ENCODE data around the gene ANKRD33B. TPM values are rescaled to one million over a fixed set of nuclear protein-coding genes. Genes with fewer than 3 reads are reported as not detected.

ANKRD33B gene
- total and polyA plus RNA-seq, 10 donors, result 2.0 to 37.8 (median 24.6) TPM

DNA sequence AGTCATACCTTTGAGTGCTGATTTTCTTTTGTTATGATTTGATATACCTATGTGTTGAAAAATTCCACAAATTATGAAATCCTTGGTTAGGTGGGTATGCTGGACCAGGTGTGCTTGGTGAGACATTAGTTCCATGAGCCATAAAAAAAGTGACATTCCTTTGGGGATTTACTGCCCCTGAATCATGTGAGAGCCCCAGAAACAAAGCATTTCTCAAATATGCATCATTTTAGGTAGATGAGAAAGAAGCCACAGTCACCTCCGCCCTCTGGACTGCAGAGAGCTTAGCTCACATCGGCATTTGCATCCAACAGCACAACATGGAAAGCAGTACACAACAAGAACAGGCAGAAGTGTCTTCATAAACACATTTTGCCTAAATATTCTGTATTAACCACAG, 141.9 kb downstream of the ANKRD33B start:
- H3K9me3 ChIP-seq, result no peaks in the 10 kb centered on the region
- H3K27ac ChIP-seq, result no peak overlapping the region
- H3K4me3 ChIP-seq, result no peak overlapping the region
- no peaks in the 10 kb centered on the region for H3K27me3 ChIP-seq (replicated peaks in 1 of 7)
- peaks cover 7 to 58% (median 22%) of the 10 kb centered on the region in 6 donors for H3K4me1 ChIP-seq
- intact Hi-C loops (cut with DNase I; ENCODE audit: low total_unique reads), result no loop called here
- WGBS, 5 donors, result 95 to 100% (median 97%) methylated on average over 2 of the region's 2 CpGs
- peaks cover 0 to 42% (median 0%) of the 10 kb centered on the region in 6 donors for H3K36me3 ChIP-seq
- TF ChIP-seq POLR2A (IDR thresholded peaks at IDR 0.05) (no peak), POLR2AphosphoS5 (IDR thresholded peaks at IDR 0.05) (no peak)
- TF ChIP-seq, protein P1, sequence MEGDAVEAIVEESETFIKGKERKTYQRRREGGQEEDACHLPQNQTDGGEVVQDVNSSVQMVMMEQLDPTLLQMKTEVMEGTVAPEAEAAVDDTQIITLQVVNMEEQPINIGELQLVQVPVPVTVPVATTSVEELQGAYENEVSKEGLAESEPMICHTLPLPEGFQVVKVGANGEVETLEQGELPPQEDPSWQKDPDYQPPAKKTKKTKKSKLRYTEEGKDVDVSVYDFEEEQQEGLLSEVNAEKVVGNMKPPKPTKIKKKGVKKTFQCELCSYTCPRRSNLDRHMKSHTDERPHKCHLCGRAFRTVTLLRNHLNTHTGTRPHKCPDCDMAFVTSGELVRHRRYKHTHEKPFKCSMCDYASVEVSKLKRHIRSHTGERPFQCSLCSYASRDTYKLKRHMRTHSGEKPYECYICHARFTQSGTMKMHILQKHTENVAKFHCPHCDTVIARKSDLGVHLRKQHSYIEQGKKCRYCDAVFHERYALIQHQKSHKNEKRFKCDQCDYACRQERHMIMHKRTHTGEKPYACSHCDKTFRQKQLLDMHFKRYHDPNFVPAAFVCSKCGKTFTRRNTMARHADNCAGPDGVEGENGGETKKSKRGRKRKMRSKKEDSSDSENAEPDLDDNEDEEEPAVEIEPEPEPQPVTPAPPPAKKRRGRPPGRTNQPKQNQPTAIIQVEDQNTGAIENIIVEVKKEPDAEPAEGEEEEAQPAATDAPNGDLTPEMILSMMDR (IDR thresholded peaks at IDR 0.05 in 8 of 11, conservative IDR thresholded peaks at IDR 0.05 in 3 of 11), result no peak
- DNase-seq, result no peak

DNA sequence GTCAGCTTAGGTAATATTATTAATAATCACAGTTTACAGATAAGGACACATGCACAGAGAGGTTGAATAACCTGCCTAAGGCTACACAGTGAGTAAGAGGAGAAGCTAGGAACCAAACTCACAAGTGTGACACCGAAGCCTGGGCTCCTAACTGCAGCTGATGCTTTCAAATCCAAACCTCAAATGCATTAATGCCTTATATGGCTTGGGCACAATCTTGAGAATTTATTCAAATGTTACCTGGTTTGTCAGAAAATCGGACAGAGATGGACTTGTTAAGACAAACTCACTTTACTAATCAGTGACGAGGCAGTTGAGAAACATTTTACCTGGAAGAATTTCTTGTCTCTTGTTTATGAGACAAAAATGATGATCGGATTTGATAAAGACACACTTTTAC, 142.5 kb downstream of the ANKRD33B start:
- Histone ChIP-seq H3K4me3 (no peak overlapping the region), H3K4me1 (peaks cover 7 to 53% (median 19%) of the 10 kb centered on the region in 6 donors), H3K27me3 (replicated peaks in 1 of 7) (no peaks in the 10 kb centered on the region), H3K9me3 (no peaks in the 10 kb centered on the region), H3K27ac (no peak overlapping the region), H3K36me3 (peaks cover 0 to 47% (median 0%) of the 10 kb centered on the region in 6 donors)
- no peak for DNase-seq
- WGBS, 5 donors, result 92 to 96% (median 95%) methylated on average over 4 of the region's 4 CpGs
- intact Hi-C loops (cut with DNase I; ENCODE audit: low total_unique reads), result no loop called here
- TF ChIP-seq POLR2A (IDR thresholded peaks at IDR 0.05) (no peak), POLR2AphosphoS5 (IDR thresholded peaks at IDR 0.05) (no peak)
- TF ChIP-seq, protein P1 (IDR thresholded peaks at IDR 0.05 in 8 of 11, conservative IDR thresholded peaks at IDR 0.05 in 3 of 11), result no peak

Small RNA genes lying within 50 kb of the gene (small RNA-seq; reads per million reads assigned to genes)
- gene AC012629.4 (0 reads per million in 4 donors), gene AC112200.1 (0 reads per million in 4 donors)

Other genes starting within 250 kb of the ANKRD33B start
- 100 to 1,000 TPM; 104 to 168 (median 123) TPM for gene MARCHF6, start 210.4 kb upstream of the ANKRD33B start, total RNA-seq
- gene MARCHF6, start 210.4 kb upstream of the ANKRD33B start, polyA plus RNA-seq, result 10 to 100 TPM; 62.0 to 95.6 (median 72.1) TPM
- gene ROPN1L, start 122.2 kb upstream of the ANKRD33B start, total RNA-seq, result 10 to 100 TPM in 5 of 7 donors, 1 to 10 TPM in 2; 7.5 to 27.9 (median 15.7) TPM
- 1 to 10 TPM; 2.0 to 7.7 (median 2.4) TPM for gene ROPN1L, start 122.2 kb upstream of the ANKRD33B start, polyA plus RNA-seq
- gene DAP, start 197.2 kb downstream of the ANKRD33B start, total RNA-seq, result 100 to 1,000 TPM in 1 of 7 donors, 10 to 100 TPM in 6; 57.7 to 111 (median 71.1) TPM
- gene DAP, start 197.2 kb downstream of the ANKRD33B start, polyA plus RNA-seq, result 10 to 100 TPM; 29.4 to 56.3 (median 37.6) TPM